Measurements from ENCODE around the gene PTRHD1.

PTRHD1 gene

DNA sequence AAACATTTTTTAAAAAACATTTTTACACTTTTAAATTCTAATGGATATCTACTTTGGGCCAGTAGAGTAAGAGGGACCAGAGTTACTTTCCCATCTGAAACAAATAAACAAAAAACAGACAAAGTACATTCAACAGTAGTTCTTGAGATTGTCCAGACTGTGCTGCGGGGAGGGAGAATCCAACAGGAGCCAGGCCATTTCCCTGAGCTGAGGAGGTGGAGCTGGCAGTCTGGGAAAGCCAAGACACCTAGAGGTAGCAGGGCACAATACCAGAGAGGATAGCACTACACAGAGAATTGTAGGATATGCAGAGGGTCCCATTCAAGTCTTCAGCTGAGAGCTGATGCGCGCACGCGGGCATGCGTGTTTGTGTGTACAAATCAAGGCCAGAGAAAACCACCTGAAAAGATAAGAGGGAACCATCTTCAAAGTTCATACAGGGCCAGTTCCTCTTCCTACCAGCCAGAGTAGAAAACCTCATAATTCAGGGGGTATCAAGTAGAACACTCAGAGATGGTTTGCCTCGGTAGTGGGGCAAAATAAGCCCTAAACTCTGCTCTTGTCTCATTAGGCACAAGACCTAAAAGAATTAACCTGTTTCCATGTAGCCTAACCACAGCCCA lies 44.0 kb downstream of the PTRHD1 start:
- peak; percentile 15 for DNase-seq

DNA sequence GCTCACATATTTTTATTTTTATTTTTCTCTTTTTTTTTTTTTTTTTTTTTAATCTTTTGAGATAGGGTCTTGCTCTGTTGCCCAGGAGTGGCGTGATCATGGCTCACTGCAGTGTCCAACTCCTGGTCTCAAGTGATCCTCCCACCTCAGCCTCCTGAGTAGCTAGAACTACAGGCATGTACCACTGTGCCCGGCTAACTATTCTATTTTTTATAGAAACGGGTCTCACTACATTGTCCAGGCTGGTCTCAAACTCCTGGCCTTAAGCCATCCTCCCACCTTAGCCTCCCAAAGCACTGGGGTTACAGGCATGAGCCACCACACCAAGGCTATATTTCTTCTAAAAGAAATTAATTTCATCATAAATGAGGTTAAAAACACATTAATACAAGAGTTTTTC lies 45.9 kb downstream of the PTRHD1 start:
- DNase-seq: no peak

DNA sequence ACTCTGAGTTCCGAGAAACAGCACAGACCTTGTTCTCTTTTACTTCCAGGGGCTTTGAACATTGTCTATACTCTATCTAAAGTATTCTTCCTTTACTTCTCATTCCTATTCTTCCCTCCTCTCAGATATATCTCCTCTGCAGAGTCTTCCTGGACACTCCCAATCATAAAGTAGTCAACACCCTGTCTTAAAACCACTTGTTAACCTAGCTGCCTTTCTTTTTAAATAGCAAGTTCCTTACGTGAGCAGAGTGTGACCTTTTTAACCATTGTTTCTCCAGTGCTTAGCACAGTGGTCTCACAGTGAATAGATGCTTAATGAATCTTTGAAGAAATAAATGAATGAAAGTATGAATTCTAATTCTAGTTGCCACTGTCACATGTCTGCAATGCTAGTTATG lies 47.4 kb downstream of the PTRHD1 start:
- DNase-seq: no peak

DNA sequence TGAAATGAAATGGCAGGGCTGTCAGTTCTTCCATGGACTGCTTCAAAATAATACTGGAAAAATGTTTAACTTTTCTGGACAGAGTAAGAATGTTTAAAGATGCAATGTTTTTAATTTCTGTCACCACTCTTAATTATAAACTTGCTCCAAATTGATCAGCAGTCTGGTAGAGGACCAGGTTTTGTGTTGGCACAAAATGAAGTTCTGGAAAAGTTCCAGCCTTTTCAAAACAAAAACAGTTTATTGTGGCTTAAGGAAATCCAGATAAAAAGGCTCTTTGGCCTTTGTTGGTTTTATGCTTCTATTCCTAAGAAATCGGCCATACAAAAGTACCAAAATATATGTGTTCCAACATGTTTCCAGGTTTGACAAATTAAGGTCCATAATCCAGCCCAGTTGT lies 48.8 kb downstream of the PTRHD1 start:
- no peak for DNase-seq

DNA sequence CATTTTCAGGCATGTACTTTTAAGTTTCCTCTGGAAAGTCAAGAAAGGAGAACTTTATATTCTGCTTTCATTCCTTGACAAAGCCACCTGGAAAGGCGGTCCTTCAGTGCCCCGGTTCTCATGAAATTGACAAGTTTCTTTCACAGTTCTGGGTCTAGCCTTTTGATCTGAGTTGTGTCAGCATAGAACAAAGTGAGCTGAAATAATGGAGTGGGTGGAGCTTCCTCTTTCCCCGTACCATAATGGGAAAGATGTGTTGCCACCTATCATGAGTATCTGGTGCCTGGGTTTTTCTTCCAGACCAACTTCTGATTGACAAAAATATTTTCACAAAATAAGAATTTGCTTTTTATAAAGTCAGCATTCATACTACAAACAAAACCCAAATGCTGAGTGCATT lies 49.3 kb downstream of the PTRHD1 start:
- no peak for DNase-seq

DNA sequence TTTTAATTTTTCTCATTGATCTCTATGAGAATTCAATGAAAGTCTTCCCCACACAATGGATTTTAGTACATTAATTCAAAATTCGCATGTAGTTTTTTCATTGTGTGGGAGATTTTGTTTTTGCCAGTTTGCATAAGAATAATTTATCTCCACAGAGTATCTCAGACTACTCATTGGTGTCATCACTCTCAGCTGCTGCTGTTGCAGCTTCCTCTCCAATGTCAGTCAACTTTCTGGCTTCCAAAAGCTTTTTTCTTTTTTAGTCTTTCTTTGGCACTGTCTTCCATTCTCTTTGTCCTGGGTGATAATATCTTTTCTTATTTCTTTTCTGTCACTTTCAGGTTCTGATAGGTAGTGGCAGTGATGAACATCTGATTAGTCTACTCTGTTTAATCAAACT lies 50.5 kb downstream of the PTRHD1 start:
- no peak for DNase-seq

DNA sequence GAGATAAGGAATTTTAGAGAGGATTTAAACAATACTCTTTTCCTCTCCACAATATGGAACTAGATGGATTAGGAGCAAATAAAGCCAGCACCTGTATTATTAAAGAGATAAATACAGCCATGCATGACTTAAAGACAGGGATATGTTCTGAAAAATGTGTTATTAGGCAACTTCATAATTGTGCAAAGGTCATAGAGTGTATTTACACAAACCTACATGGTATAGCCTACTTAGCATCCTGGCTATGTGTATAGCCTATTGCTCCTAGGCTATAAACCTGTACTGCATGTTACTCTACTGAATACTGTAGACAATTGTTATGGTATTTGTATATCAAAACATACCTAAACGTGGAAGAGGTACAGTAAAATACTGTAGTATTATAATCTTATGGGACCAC lies 53.0 kb downstream of the PTRHD1 start:
- DNase-seq: no peak
